HepG2 (cell line): ENCODE measurements around the gene CCDC192. TPM values are rescaled to one million over a fixed set of nuclear protein-coding genes. Genes with fewer than 3 reads are reported as not detected.

ENCODE experiments used
- ATAC-seq: fragments of 200-7000 bp; cut with Tn5 transposase; 3 replicates; pipeline ENCODE4 v1.9.1; 2020; ENCODE audit warnings: mild to moderate bottlenecking, moderate library complexity
- BruUV-seq: library from RNA; stranded (reverse); fragments of 400-500 nt; replicated peaks from 2 replicates; lab custom pipeline; 2021; lab: Mats Ljungman, UMichigan
- CTCF ChIA-PET: fragments of 300-600 bp; formaldehyde crosslinking; extraction: SDS; loops from one replicate; lab custom pipeline; 2021; ENCODE audit warnings: low total read pairs, inconsistent platforms, low intra/inter-chr PET ratio; lab: Yijun Ruan, JAX
- POLR2A ChIA-PET: fragments of 350-600 bp; sonication (Branson Sonifier 250); formaldehyde crosslinking; loops from one replicate; lab custom pipeline; 2020; ENCODE audit warnings: antibody characterized with exemption, inconsistent platforms; lab: Yijun Ruan, JAX
- DNase-seq: peaks from one replicate; pipeline ENCODE4 v3.0.0-alpha.2; 2015; ENCODE audit warnings: low spot score
- FAIRE-seq: peaks from 3 replicates; lab custom pipeline; 2011; peaks lifted over from hg19 to GRCh38; lab: Jason Lieb, UNC
- H2AFZ ChIP-seq: one replicate; pipeline ENCODE4 v1.6.1; 2011; ENCODE audit warnings: low read length, inconsistent platforms
- H3K27ac ChIP-seq: fragments of 300-600 bp; 3 replicates; pipeline ENCODE4 v1.8.0; 2011; ENCODE audit warnings: mixed run types, mild to moderate bottlenecking, mixed read lengths, low read length, inconsistent platforms; ENCODE audit not compliant: insufficient read depth; ENCODE audit errors: extremely low read length
- H3K27me3 ChIP-seq, 2 experiments: fragments of 200-600 bp in 1 of 2; 2 replicates in 1 of 2; 3 replicates in 1 of 2; pipeline versions ENCODE4 v1.6.0 to v1.8.0; 2011; ENCODE audit warnings: low read length in 2 of 2, mild to moderate bottlenecking in 2 of 2, moderate library complexity in 2 of 2, inconsistent platforms in 1 of 2; ENCODE audit not compliant: insufficient read depth in 2 of 2, control insufficient read depth in 1 of 2
- H3K36me3 ChIP-seq, 2 experiments: fragments of 200-600 bp in 1 of 2; replicated peaks in 1 of 2; 2 replicates in 1 of 2; 3 replicates in 1 of 2; pipeline versions ENCODE4 v1.5.1 to v1.8.0; 2011; ENCODE audit warnings: low read length in 2 of 2, inconsistent platforms in 1 of 2; ENCODE audit not compliant: insufficient read depth in 2 of 2, control insufficient read depth in 1 of 2
- H3K4me1 ChIP-seq: 2 replicates; pipeline ENCODE4 v1.5.1; 2012; ENCODE audit warnings: low read length, inconsistent platforms; ENCODE audit not compliant: insufficient read depth
- H3K4me2 ChIP-seq: 2 replicates; pipeline ENCODE4 v1.6.0; 2011; ENCODE audit warnings: low read depth, low read length, inconsistent platforms
- H3K4me3 ChIP-seq, 3 experiments: fragments of 200-600 bp in 1 of 3; sonication (generic), shearing (Covaris generic) in 1 of 3; replicated peaks in 1 of 3; 2 replicates each; pipeline ENCODE4 v1.5.1; 2011 to 2016; ENCODE audit warnings: low read length in 3 of 3, inconsistent platforms in 2 of 3, low read depth in 2 of 3, mild to moderate bottlenecking in 2 of 3, control low read depth in 1 of 3, mixed read lengths in 1 of 3; ENCODE audit not compliant: insufficient read depth in 1 of 3
- H3K79me2 ChIP-seq: one replicate; pipeline ENCODE4 v1.6.1; 2011; ENCODE audit warnings: low read length, inconsistent platforms; ENCODE audit not compliant: insufficient read depth
- H3K9ac ChIP-seq: 2 replicates; pipeline ENCODE4 v1.6.0; 2011; ENCODE audit warnings: mild to moderate bottlenecking, low read depth, low read length, inconsistent platforms; ENCODE audit not compliant: insufficient read depth
- H3K9me3 ChIP-seq: 2 replicates; pipeline ENCODE4 v1.5.1; 2012; ENCODE audit warnings: mild to moderate bottlenecking, low read length
- H4K20me1 ChIP-seq: 2 replicates; pipeline ENCODE4 v1.6.0; 2011; ENCODE audit warnings: inconsistent platforms, mild to moderate bottlenecking, low read length, moderate library complexity; ENCODE audit not compliant: insufficient read depth
- DPF2 ChIP-seq: sonication (generic); formaldehyde crosslinking; IDR thresholded peaks from 2 replicates; pipeline ENCODE4 v1.4.0; 2020; ENCODE audit warnings: mild to moderate bottlenecking, low read depth, missing genetic modification reagents, borderline replicate concordance
- FOXO4 ChIP-seq: sonication (generic); formaldehyde crosslinking; conservative IDR thresholded peaks from 2 replicates; pipeline ENCODE4 v1.8.1; 2023; ENCODE audit warnings: missing genetic modification reagents
- GLI4 ChIP-seq: sonication (generic); formaldehyde crosslinking; IDR thresholded peaks from 2 replicates; pipeline ENCODE4 v1.5.1; 2020; ENCODE audit warnings: missing genetic modification reagents, mild to moderate bottlenecking, moderate library complexity, borderline replicate concordance
- GPBP1L1 ChIP-seq: sonication (generic); formaldehyde crosslinking; IDR thresholded peaks from 2 replicates; pipeline ENCODE4 v1.5.0; 2020; ENCODE audit warnings: mild to moderate bottlenecking, missing genetic modification reagents
- MATR3 ChIP-seq: sonication (generic); formaldehyde crosslinking; IDR thresholded peaks from 2 replicates; pipeline ENCODE4 v1.4.0; 2020; ENCODE audit warnings: missing genetic modification reagents
- MAX ChIP-seq: IDR thresholded peaks from 2 replicates; pipeline ENCODE4 v1.6.1; 2012; ENCODE audit warnings: inconsistent platforms
- MZF1 ChIP-seq: sonication (generic); formaldehyde crosslinking; IDR thresholded peaks from 2 replicates; pipeline ENCODE4 v1.8.1; 2023; ENCODE audit warnings: mild to moderate bottlenecking, missing genetic modification reagents, borderline replicate concordance
- SMAD1 ChIP-seq: sonication (generic); formaldehyde crosslinking; IDR thresholded peaks from 2 replicates; pipeline ENCODE4 v1.4.0; 2020; ENCODE audit warnings: missing genetic modification reagents, low read depth, mild to moderate bottlenecking, borderline replicate concordance
- TARDBP ChIP-seq: sonication (generic); formaldehyde crosslinking; IDR thresholded peaks from 2 replicates; pipeline ENCODE4 v1.8.0; 2022; ENCODE audit warnings: mild to moderate bottlenecking, missing genetic modification reagents
- ZNF24 ChIP-seq: fragments of 450-650 bp; IDR thresholded peaks from 2 replicates; pipeline ENCODE4 v1.6.1; 2017; ENCODE audit warnings: antibody characterized with exemption, mild to moderate bottlenecking
- ZNF3 ChIP-seq: IDR thresholded peaks from 2 replicates; pipeline ENCODE4 v1.7.0; 2017; ENCODE audit warnings: inconsistent platforms
- ZNF430 ChIP-seq: sonication (generic); formaldehyde crosslinking; IDR thresholded peaks from 2 replicates; pipeline ENCODE4 v1.9.0; 2021; ENCODE audit warnings: mild to moderate bottlenecking, missing genetic modification reagents
- ZNF773 ChIP-seq: sonication (generic); formaldehyde crosslinking; IDR thresholded peaks from 2 replicates; pipeline ENCODE4 v1.4.0; 2020; ENCODE audit warnings: missing genetic modification reagents, borderline replicate concordance
- ZNF800 ChIP-seq: sonication (generic); formaldehyde crosslinking; IDR thresholded peaks from 2 replicates; pipeline ENCODE4 v1.4.0; 2020; ENCODE audit warnings: missing genetic modification reagents
- WGBS: methylation state at CpG from one replicate; pipeline ENCODE4 v1.1.6; 2017; ENCODE audit warnings: low lambda C conversion rate; 5-methylcytosine and 5-hydroxymethylcytosine counted together
- in situ Hi-C: cut with HindIII; loops from 2 replicates; pipeline ENCODE4 v1.10.0; 2017; ENCODE audit warnings: low pct_unique_long_range_greater_than_20kb; ENCODE audit not compliant: extremely low pct_ligation_motif_present
- intact Hi-C: fragments of 100-400 bp; cut with micrococcal nuclease; formaldehyde crosslinking; loops from one replicate; pipeline ENCODE4 v1.10.0; 2022; ENCODE audit not compliant: unreplicated experiment
- polyA plus RNA-seq, 8 experiments: library from polyadenylated mRNA; depleted of rRNA in 3 of 8; stranded (reverse) in 7 of 8; unstranded in 1 of 8; fragments of >200 nt; fragmentation: Illumina TruSeq in 4 of 8; extraction: Trizol in 4 of 8; gene quantifications; 2 replicates each; pipeline versions ENCODE4 v1.2.1 to v1.2.3, GENCODE V29; 2011 to 2016; ENCODE audit warnings: low read depth in 4 of 8, missing spikeins in 1 of 8, mixed read lengths in 1 of 8; ENCODE audit not compliant: insufficient read depth in 1 of 8
- total RNA-seq, 5 experiments: library from RNA; depleted of rRNA; stranded (reverse); fragments of >200 nt; fragmentation: Illumina TruSeq; extraction: Trizol; gene quantifications; 2 replicates each; pipeline ENCODE4 v1.2.3, GENCODE V29; 2016; ENCODE audit warnings: low read depth in 1 of 5

Gene CCDC192
- total and polyA plus RNA-seq, 2 of the 13 experiments (the other 11 are each of a cell fraction or from before 2014, with no cell fraction given), result not detected

GRCh38 chr5:127933348-127933747 lies 230.2 kb downstream of the CCDC192 start:
- H3K4me1 ChIP-seq, result peaks cover 24% of the 10 kb centered on the region
- CTCF ChIA-PET, result no interaction called here
- no TSS peak for BruUV-seq

GRCh38 chr5:127934791-127935256 lies 231.6 kb downstream of the CCDC192 start:
- FAIRE-seq (peak; percentile 83), ATAC-seq (peak; percentile 97), DNase-seq (peak; percentile 97)
- Histone ChIP-seq H3K36me3 (no peaks in the 10 kb centered on the region), H3K9ac (no peak overlapping the region), H3K9me3 (no peaks in the 10 kb centered on the region), H4K20me1 (no peaks in the 10 kb centered on the region), H3K27ac (no peak overlapping the region), H2AFZ (no peak overlapping the region), H3K27me3 (0 out of 5 replicates have a peak, but pooled peaks cover 0 to 3% of the 10 kb centered on the region in 2 experiments), H3K79me2 (no peaks in the 10 kb centered on the region), H3K4me2 (0 out of 2 replicates have a peak overlapping the region, but pooled peaks have one; percentile 5), H3K4me1 (peaks cover 24% of the 10 kb centered on the region), H3K4me3 (no peak overlapping the region)
- WGBS, result no CpG with 5 or more reads among the region's 1 CpG
- in situ Hi-C loops, result no loop called here
- ChIA-PET CTCF (no interaction called here), POLR2A (no interaction called here)
- intact Hi-C loops, result loop anchor here (1.0 to 2.0 kb wide), 2 partner anchors 24 to 148 kb away; partner anchors contain the start of gene SLC12A2
- no TSS peak for BruUV-seq
- no peak for TF ChIP-seq MATR3 (CRISPR knock-in tag)
- TF ChIP-seq ZNF3, result no peak
- TF ChIP-seq ZNF430 (CRISPR knock-in tag), result no peak
- no peak for TF ChIP-seq ZNF773 (CRISPR knock-in tag)
- no peak for TF ChIP-seq DPF2 (CRISPR knock-in tag)
- no peak for TF ChIP-seq GLI4 (CRISPR knock-in tag)
- no peak for TF ChIP-seq ZNF800 (CRISPR knock-in tag)
- 0 out of 2 replicates have a peak, but pooled peaks have one; percentile 16 for TF ChIP-seq TARDBP (CRISPR knock-in tag)
- no peak for TF ChIP-seq GPBP1L1 (CRISPR knock-in tag)
- TF ChIP-seq ZNF24, result no peak
- TF ChIP-seq FOXO4 (CRISPR knock-in tag), result no peak
- TF ChIP-seq SMAD1 (CRISPR knock-in tag), result no peak

More at GRCh38 chr5:127933348-127933747, 230.2 kb downstream of the CCDC192 start:
- in situ Hi-C loops, result no loop called here
- H3K9me3 ChIP-seq, result no peaks in the 10 kb centered on the region
- DNase-seq, result no peak
- H3K4me2 ChIP-seq, result no peak overlapping the region
- no peak for FAIRE-seq
- TF ChIP-seq MAX (no peak), MZF1 (no peak)
- TF ChIP-seq, all 625 proteins: peak for 0
- no peak for ATAC-seq
- Histone ChIP-seq H3K36me3 (no peaks in the 10 kb centered on the region), H3K27ac (no peak overlapping the region), H3K9ac (no peak overlapping the region), H3K79me2 (no peaks in the 10 kb centered on the region), H3K27me3 (0 out of 5 replicates have a peak, but pooled peaks cover 0 to 3% of the 10 kb centered on the region in 2 experiments), H2AFZ (no peak overlapping the region), H3K4me3 (no peak overlapping the region), H4K20me1 (no peaks in the 10 kb centered on the region)
- intact Hi-C loops, result no loop called here
- POLR2A ChIA-PET, result no interaction called here
- 72% methylated on average over 5 of the region's 5 CpGs for WGBS
